Measurements from ENCODE around the gene SOCS3. TPM values are rescaled to one million over a fixed set of nuclear protein-coding genes. Genes with fewer than 3 reads are reported as not detected.

SOCS3 gene
- total RNA-seq, 1 donor from 2014 or later, result 3.1 TPM

DNA sequence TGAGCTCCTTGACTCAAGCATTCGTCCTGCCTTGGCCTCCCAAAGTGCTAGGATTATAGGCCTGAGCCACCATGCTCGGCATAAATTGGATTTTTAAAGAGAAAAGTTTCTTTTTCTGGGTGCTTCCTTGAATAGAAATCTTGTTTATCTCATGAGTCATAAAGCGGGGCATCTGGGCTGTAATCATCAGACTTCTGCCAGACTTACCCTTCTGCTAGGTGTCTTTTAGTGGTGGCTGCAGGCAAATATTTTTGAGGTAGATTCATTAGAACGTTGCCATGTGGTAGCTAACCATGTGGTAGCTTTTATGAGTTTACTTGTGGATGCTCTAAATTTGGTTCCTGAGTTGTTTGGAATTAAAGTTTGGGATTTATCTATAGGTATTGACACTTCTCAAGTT lies 32.0 kb upstream of the SOCS3 start:
- no peak for DNase-seq
- no peak overlapping the region for H3K27ac Mint-ChIP-seq (ENCODE audit: unreplicated experiment)

DNA sequence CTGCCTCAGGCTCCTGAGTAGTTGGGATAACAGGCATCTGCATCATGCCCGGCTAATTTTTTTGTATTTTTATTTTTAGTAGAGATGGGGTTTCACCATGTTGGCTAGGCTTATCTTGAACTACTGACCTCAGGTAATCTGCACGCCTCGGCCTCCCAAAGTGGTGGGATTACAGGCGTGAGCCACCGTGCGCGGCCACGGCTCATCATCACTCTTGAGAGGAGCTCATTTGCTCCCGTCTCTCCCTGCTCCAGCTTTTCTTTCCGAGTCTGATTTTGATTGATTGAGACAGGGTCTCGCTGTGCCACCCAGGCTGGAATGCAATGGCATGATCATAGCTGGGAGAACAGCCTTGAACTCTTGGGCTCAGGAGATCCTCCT lies 31.2 kb upstream of the SOCS3 start:
- no peaks in the 10 kb centered on the region for H3K36me3 Mint-ChIP-seq (ENCODE audit: unreplicated experiment)
- peaks cover 13% of the 10 kb centered on the region for H3K9me3 Mint-ChIP-seq (ENCODE audit: unreplicated experiment)
- H3K4me1 Mint-ChIP-seq (ENCODE audit: low read depth, unreplicated experiment), result peaks cover 35% of the 10 kb centered on the region
- peak overlapping the region; percentile 97 for H3K27ac Mint-ChIP-seq (ENCODE audit: unreplicated experiment)
- no peak overlapping the region for H3K4me3 Mint-ChIP-seq (ENCODE audit: unreplicated experiment)
- TF ChIP-seq, protein P1, sequence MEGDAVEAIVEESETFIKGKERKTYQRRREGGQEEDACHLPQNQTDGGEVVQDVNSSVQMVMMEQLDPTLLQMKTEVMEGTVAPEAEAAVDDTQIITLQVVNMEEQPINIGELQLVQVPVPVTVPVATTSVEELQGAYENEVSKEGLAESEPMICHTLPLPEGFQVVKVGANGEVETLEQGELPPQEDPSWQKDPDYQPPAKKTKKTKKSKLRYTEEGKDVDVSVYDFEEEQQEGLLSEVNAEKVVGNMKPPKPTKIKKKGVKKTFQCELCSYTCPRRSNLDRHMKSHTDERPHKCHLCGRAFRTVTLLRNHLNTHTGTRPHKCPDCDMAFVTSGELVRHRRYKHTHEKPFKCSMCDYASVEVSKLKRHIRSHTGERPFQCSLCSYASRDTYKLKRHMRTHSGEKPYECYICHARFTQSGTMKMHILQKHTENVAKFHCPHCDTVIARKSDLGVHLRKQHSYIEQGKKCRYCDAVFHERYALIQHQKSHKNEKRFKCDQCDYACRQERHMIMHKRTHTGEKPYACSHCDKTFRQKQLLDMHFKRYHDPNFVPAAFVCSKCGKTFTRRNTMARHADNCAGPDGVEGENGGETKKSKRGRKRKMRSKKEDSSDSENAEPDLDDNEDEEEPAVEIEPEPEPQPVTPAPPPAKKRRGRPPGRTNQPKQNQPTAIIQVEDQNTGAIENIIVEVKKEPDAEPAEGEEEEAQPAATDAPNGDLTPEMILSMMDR (IDR thresholded peaks at IDR 0.05; ENCODE audit: partially characterized antibody, unreplicated experiment), result no peak
- no peak for DNase-seq
- peaks cover 9% of the 10 kb centered on the region for H3K27me3 Mint-ChIP-seq (ENCODE audit: unreplicated experiment)

More for the DNA sequence above, 32.0 kb upstream of the SOCS3 start:
- H3K4me3 Mint-ChIP-seq (ENCODE audit: unreplicated experiment), result no peak overlapping the region
- peaks cover 12% of the 10 kb centered on the region for H3K9me3 Mint-ChIP-seq (ENCODE audit: unreplicated experiment)
- peaks cover 6% of the 10 kb centered on the region for H3K27me3 Mint-ChIP-seq (ENCODE audit: unreplicated experiment)
- no peaks in the 10 kb centered on the region for H3K36me3 Mint-ChIP-seq (ENCODE audit: unreplicated experiment)
- TF ChIP-seq, protein P1 (IDR thresholded peaks at IDR 0.05; ENCODE audit: partially characterized antibody, unreplicated experiment), result no peak
- H3K4me1 Mint-ChIP-seq (ENCODE audit: low read depth, unreplicated experiment), result peaks cover 30% of the 10 kb centered on the region

DNA sequence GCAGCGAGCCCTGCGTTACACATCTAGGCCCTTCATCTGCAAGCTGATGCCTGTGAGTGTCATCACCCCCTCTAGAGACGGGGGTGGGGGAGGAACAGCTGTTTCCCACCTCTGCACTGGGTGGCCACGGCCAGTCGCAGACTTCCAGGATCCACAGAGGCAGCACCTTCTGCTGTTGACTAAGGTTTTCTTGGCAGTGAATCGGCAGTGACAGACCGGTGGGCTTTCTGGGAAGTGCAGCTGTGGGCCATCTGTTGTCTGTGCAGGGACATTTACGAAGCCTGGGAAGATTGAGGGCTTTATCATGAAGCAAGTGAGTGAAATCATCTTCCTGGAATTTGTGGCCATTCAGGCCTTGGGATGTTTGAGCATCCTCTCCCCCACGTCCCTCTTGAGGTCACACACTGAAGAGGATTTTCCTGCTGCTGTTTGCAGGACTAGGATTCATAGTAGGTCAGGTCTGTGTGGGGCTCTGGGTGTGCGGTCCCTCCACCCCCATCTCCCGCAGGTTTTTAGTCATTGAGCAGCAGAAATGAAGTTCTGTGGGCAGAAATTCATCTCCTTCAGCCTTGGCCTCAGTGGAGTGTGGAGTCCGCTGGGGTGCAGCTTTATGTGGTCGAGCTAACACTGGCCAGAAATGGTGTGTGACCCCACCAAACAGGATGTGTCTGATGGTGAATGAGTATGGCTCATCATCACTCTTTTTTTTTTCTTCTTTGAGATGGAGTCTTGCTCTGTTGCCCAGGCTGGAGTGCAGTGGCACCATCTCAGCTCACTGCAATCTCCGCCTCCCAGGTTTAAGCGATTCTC lies 30.6 kb upstream of the SOCS3 start:
- Mint-ChIP-seq H3K4me1 (ENCODE audit: low read depth, unreplicated experiment) (peaks cover 38% of the 10 kb centered on the region), H3K36me3 (ENCODE audit: unreplicated experiment) (no peaks in the 10 kb centered on the region), H3K4me3 (ENCODE audit: unreplicated experiment) (peak overlapping the region; percentile 52), H3K9me3 (ENCODE audit: unreplicated experiment) (peaks cover 11% of the 10 kb centered on the region), H3K27me3 (ENCODE audit: unreplicated experiment) (peaks cover 9% of the 10 kb centered on the region), H3K27ac (ENCODE audit: unreplicated experiment) (peak overlapping the region; percentile 97)
- TF ChIP-seq, protein P1 (IDR thresholded peaks at IDR 0.05; ENCODE audit: partially characterized antibody, unreplicated experiment), result no peak
- peak; percentile 73 for DNase-seq

DNA sequence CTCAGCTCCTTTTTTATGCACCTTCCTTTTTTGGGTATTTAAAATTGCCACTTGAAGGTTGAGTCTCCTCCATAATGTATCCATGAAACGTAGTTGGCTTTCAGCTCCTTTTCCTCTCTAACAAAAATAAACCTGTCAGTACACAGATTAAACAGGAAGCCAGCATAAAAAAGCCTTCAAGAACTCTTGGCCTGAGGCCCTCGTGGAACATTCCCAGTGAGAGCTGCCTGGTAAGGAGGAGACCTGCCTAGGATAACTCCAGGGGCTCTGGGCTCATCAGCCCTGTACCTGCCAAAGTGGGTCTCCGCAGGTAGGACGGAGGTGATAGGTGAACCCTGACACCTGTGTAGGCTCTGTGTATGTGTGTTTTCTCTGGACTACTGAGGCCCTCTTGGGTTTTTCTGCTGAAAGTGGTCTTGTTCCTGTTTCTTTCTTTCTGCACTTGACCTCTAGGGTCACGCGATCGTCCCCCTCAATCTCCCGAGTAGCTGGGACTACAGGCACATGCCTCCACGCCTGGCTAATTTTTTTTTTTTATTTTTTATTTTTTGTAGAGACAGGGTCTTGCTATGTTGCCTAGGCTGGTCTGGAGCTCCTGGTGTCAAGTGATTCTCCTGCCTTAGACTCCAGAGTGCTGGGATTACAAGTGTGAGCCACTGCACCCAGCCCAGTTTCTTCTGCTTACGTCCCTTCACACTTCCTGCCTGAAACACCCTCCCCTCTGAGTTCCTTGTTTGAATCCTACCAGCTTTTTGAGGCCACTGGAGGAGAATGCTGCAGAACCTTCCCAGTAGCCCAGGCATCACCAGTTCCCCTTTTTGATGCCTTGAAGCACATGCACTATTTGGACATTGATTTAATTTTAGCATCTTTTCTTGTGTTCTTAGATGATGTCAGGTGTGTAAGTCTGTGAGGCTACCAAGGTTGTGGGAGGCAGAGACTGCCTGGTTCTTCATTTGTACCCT lies 28.4 kb upstream of the SOCS3 start:
- Mint-ChIP-seq H3K27me3 (ENCODE audit: unreplicated experiment) (peaks cover 9% of the 10 kb centered on the region), H3K9me3 (ENCODE audit: unreplicated experiment) (peaks cover 9% of the 10 kb centered on the region), H3K4me3 (ENCODE audit: unreplicated experiment) (peak overlapping the region; percentile 54), H3K36me3 (ENCODE audit: unreplicated experiment) (no peaks in the 10 kb centered on the region), H3K4me1 (ENCODE audit: low read depth, unreplicated experiment) (peaks cover 44% of the 10 kb centered on the region), H3K27ac (ENCODE audit: unreplicated experiment) (peak overlapping the region; percentile 85)
- TF ChIP-seq, protein P1 (IDR thresholded peaks at IDR 0.05; ENCODE audit: partially characterized antibody, unreplicated experiment), result no peak
- no peak for DNase-seq
